Breast epithelium (tissue), 4 donors: Measurements from ENCODE around the gene RTEL1. TPM values are rescaled to one million over a fixed set of nuclear protein-coding genes. Genes with fewer than 3 reads are reported as not detected.

Source experiments
- DNase-seq, 2 donors: peaks; one replicate each; pipeline ENCODE4 v3.0.0-alpha.2; 2019; ENCODE audit warnings: low spot score in 2 of 2
- H3K27ac ChIP-seq, 2 donors: fragments of 200-600 bp; sonication (generic) in 1 of 2; one replicate each; pipeline ENCODE4 v1.5.1; 2016 to 2019; ENCODE audit warnings: mild to moderate bottlenecking in 1 of 2
- H3K27me3 ChIP-seq, 2 donors: fragments of 200-600 bp; sonication (generic) in 1 of 2; one replicate each; pipeline versions ENCODE4 v1.5.1 to v1.6.0; 2017 to 2019; ENCODE audit warnings: control low read depth in 1 of 2, mild to moderate bottlenecking in 1 of 2
- H3K36me3 ChIP-seq: fragments of 200-600 bp; one replicate; pipeline ENCODE4 v1.5.1; 2019
- H3K4me1 ChIP-seq, 2 donors: fragments of 200-600 bp; sonication (generic); one replicate each; pipeline ENCODE4 v1.5.1; 2016 to 2019; ENCODE audit warnings: control low read depth in 1 of 2
- H3K4me3 ChIP-seq, 3 donors: fragments of 200-600 bp; sonication (generic); 1 replicate in 2 of 3; 2 replicates in 1 of 3; pipeline ENCODE4 v1.5.1; 2016 to 2019; ENCODE audit warnings: mild to moderate bottlenecking in 3 of 3, moderate library complexity in 2 of 3
- H3K9me3 ChIP-seq, 2 donors: fragments of 200-600 bp; sonication (generic) in 1 of 2; one replicate each; pipeline ENCODE4 v1.5.1; 2016 to 2019; ENCODE audit warnings: control low read depth in 1 of 2
- POLR2A ChIP-seq: fragments of 450-650 bp; IDR thresholded peaks from one replicate; pipeline ENCODE4 v1.6.1; 2016; ENCODE audit warnings: antibody characterized with exemption, mild to moderate bottlenecking, moderate library complexity
- POLR2AphosphoS5 ChIP-seq, 3 donors: sonication (generic); formaldehyde crosslinking; IDR thresholded peaks; one replicate each; pipeline ENCODE4 v1.6.1; 2017; ENCODE audit warnings: antibody characterized with exemption in 3 of 3
- intact Hi-C: fragments of 100-400 bp; cut with DNase I; formaldehyde crosslinking; loops from one replicate; pipeline ENCODE4 v1.15.1; 2023; ENCODE audit warnings: low total_unique reads
- total RNA-seq, 3 donors: library from RNA; depleted of rRNA; stranded (reverse); fragments of >200 nt; gene quantifications; one replicate each; pipeline ENCODE4 v1.1.0, GENCODE V29; 2016
- TF ChIP-seq, protein P1 (sequence below), 3 donors: fragments of 450-650 bp; IDR thresholded peaks; one replicate each; pipeline ENCODE4 v1.5.1; 2016 to 2017; ENCODE audit warnings: antibody characterized with exemption in 3 of 3, mild to moderate bottlenecking in 3 of 3, moderate library complexity in 3 of 3

The RTEL1 gene
- total RNA-seq, 3 donors from 2014 or later, result 12.5 to 22.3 (median 15.1) TPM

DNA sequence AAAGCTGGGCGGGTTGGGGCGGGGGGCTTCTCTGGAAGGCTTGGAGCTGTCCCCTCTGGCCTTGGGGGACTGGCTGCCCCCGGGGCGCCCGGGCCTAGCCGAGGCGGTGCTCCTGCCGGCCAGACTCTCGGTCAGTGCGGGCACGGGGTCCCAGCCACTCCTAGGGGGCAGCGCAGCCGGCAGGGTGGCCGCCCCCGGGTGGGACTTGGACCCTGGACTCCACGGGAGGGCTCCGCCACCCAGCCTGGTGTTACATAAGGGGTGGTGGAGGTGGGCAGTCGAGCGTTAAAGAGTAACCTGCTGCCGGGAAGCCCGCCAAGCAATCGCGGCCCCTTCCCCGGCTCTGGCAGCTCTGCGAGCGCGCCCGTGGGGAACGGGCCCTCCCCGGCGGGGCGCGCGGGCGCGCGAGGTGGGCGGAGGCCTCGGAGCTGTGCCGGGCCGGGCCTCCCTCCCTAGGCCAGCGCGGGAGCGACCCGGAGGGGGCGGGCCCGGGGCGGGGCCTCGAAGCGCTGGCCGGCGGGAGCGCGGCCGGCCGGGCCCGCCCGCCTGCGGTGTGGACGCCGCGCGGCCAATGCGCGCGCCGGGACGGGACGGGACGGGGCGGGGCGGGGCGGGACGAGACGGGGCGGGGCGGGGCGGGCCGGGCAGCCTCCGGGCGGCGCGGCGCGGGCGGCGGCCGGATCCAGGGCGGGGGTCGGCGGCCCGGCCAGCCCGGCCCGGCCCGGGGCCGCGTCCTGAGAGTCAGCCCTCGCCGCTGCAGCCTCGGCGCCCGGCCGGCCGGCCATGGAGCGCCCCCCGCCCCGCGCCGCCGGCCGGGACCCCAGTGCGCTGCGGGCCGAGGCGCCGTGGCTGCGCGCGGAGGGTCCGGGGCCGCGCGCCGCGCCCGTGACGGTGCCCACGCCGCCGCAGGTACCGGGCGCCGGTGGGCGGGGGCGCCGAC lies 81.3 kb downstream of the RTEL1 start, which contains the start of gene SLC2A4RG:
TSS of gene SLC2A4RG (plus strand) at position 647 of the 940 bp plus-strand sequence. CDS start at position 784, 137 bp downstream.
- peak within 1 kb of the TSS; percentile 80 to 99 for H3K27ac ChIP-seq
- no peaks in the 10 kb centered on the region for H3K36me3 ChIP-seq
- H3K9me3 ChIP-seq, result no peaks in the 10 kb centered on the region
- TF ChIP-seq POLR2AphosphoS5 (IDR thresholded peaks at IDR 0.05) (peak in 2 of 3 donors; percentile 15 to 26), POLR2A (no peak)
- no peaks in the 10 kb centered on the region for H3K27me3 ChIP-seq
- intact Hi-C loops, result no loop called here
- H3K4me3 ChIP-seq, result peak within 1 kb of the TSS; percentile 60 to 89 (median 61)
- H3K4me1 ChIP-seq, result peaks cover 26 to 31% of the 10 kb centered on the region in 2 donors
- DNase-seq, result peak; percentile 70 to 72

DNA sequence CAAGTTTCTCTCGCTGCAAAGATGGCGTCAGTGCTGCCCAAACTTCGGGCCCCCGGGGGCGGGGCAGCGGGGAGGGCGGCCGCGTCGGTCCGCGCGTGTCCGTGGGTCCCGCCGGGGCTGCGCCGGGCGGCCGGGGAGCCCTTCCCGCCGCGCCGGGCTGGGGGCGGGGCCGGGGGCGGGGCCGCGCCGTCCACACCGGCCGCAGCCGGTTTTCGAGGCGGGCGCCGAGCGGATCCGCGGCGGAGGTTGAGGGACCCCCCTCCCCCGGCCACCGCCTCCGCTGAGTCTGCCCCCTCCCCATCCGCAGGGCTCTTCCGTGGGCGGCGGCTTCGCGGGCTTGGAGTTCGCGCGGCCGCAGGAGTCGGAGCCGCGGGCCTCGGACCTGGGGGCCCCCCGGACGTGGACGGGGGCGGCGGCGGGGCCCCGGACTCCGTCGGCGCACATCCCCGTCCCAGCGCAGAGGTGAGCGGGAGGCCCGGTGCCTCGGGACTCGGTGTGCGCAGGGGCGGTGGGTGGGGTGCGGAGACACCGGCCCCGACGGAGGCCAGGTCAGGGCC lies 82.0 kb downstream of the RTEL1 start:
- Histone ChIP-seq H3K4me1 (peaks cover 26 to 31% of the 10 kb centered on the region in 2 donors), H3K27me3 (no peaks in the 10 kb centered on the region), H3K4me3 (peak overlapping the region; percentile 60 to 83 (median 61)), H3K9me3 (no peaks in the 10 kb centered on the region), H3K36me3 (no peaks in the 10 kb centered on the region), H3K27ac (peak overlapping the region; percentile 80 to 99)
- TF ChIP-seq, protein P1, sequence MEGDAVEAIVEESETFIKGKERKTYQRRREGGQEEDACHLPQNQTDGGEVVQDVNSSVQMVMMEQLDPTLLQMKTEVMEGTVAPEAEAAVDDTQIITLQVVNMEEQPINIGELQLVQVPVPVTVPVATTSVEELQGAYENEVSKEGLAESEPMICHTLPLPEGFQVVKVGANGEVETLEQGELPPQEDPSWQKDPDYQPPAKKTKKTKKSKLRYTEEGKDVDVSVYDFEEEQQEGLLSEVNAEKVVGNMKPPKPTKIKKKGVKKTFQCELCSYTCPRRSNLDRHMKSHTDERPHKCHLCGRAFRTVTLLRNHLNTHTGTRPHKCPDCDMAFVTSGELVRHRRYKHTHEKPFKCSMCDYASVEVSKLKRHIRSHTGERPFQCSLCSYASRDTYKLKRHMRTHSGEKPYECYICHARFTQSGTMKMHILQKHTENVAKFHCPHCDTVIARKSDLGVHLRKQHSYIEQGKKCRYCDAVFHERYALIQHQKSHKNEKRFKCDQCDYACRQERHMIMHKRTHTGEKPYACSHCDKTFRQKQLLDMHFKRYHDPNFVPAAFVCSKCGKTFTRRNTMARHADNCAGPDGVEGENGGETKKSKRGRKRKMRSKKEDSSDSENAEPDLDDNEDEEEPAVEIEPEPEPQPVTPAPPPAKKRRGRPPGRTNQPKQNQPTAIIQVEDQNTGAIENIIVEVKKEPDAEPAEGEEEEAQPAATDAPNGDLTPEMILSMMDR (IDR thresholded peaks at IDR 0.05), result no peak
- TF ChIP-seq POLR2A, result no peak
- TF ChIP-seq POLR2AphosphoS5 (IDR thresholded peaks at IDR 0.05), result no peak
- no peak for DNase-seq
- intact Hi-C loops, result no loop called here

DNA sequence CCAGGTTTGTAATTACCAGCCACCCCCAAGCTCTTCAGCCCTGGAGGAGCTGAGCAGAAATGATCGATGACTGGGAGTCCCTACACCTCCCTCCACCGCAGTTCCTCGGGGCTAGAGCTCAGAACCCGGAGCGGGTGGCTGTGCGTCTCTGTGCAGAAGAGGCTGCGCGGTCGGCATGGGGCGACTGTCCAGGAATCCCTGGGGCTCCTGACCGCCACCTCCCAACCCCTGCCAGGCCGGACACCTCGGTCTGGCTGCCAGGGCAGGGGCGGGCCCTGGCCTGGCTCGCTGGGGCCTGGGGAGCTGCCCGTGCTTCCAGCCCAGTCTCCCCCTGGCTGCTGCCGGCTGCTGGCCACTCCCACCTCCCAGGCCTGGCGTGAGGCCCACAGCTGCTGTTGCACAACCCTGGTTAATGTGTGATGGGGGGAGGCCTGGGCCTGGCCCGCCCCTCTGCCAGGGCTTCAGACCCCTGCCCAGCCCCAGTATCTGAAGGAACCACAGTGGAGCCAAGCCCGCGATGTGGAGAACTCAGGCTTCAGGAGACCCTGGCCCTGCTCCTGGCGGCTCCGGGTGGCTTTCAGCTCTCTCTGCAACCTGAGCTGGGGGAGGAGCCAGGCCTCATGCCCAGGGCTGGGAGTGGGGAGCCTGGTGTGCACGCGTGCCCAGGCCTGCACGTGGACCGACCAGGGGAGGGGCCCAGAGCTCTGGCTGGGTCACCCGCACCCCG lies 82.7 kb downstream of the RTEL1 start:
- H3K27me3 ChIP-seq, result no peaks in the 10 kb centered on the region
- TF ChIP-seq POLR2A (peak; percentile 25), POLR2AphosphoS5 (IDR thresholded peaks at IDR 0.05) (peak; percentile 77 to 93 (median 80))
- TF ChIP-seq, protein P1 (IDR thresholded peaks at IDR 0.05), result no peak
- H3K4me1 ChIP-seq, result peaks cover 26 to 31% of the 10 kb centered on the region in 2 donors
- intact Hi-C loops, result no loop called here
- peak overlapping the region; percentile 80 to 99 for H3K27ac ChIP-seq
- DNase-seq, result peak; percentile 90 to 95
- peak overlapping the region; percentile 60 to 83 (median 61) for H3K4me3 ChIP-seq
- H3K36me3 ChIP-seq, result no peaks in the 10 kb centered on the region
- H3K9me3 ChIP-seq, result no peaks in the 10 kb centered on the region

DNA sequence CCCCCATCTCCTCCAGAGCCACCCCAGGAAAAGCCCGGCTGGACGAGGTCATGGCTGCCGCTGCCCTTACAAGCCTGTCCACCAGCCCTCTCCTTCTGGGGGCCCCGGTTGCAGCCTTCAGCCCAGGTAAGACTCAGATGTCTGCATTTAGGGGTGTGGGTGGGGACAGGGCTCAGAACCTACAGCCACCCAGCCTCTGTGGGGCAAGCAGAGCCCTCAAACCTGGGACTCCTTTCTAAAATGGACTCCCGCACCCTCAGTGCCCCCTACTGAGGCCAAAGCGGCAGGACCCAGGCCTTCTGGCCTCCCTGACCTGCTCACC lies 83.2 kb downstream of the RTEL1 start:
- H3K36me3 ChIP-seq, result no peaks in the 10 kb centered on the region
- H3K9me3 ChIP-seq, result no peaks in the 10 kb centered on the region
- H3K27ac ChIP-seq, result peak overlapping the region; percentile 80 to 99
- intact Hi-C loops, result no loop called here
- TF ChIP-seq, protein P1 (IDR thresholded peaks at IDR 0.05), result no peak
- no peak for TF ChIP-seq POLR2A
- no peak for TF ChIP-seq POLR2AphosphoS5 (IDR thresholded peaks at IDR 0.05)
- no peaks in the 10 kb centered on the region for H3K27me3 ChIP-seq
- H3K4me3 ChIP-seq, result peak overlapping the region; percentile 60 to 83 (median 61)
- H3K4me1 ChIP-seq, result peaks cover 26 to 31% of the 10 kb centered on the region in 2 donors
- no peak for DNase-seq

DNA sequence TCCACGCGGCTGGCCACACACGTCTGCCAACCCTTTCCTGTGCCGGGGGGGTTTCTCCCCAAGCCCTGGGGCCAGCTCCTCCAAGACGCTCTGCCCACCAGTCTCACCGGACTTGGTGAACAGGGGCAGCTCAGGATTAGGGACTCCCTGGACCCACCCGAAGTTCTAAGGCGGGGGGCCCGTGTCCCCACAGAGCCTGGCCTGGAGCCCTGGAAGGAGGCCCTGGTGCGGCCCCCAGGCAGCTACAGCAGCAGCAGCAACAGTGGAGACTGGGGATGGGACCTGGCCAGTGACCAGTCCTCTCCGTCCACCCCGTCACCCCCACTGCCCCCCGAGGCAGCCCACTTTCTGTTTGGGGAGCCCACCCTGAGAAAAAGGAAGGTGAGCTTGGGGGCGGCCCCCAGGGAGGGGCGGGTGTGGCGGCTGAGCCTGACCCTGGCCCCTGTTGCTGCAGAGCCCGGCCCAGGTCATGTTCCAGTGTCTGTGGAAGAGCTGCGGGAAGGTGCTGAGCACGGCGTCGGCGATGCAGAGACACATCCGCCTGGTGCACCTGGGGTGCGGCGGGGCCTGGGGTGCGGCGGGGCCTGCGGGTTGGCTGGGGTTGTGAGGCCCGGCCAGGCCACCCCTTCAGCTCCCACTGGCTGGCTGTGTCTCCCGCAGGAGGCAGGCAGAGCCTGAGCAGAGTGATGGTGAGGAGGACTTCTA lies 83.7 kb downstream of the RTEL1 start:
- DNase-seq, result no peak
- Histone ChIP-seq H3K36me3 (no peaks in the 10 kb centered on the region), H3K9me3 (no peaks in the 10 kb centered on the region), H3K27me3 (no peaks in the 10 kb centered on the region), H3K4me3 (peak overlapping the region in 2 of 3 donors; percentile 60 to 83), H3K27ac (peak overlapping the region; percentile 80 to 99), H3K4me1 (peaks cover 26 to 31% of the 10 kb centered on the region in 2 donors)
- TF ChIP-seq, protein P1 (IDR thresholded peaks at IDR 0.05), result no peak
- TF ChIP-seq POLR2A (no peak), POLR2AphosphoS5 (IDR thresholded peaks at IDR 0.05) (no peak)
- intact Hi-C loops, result no loop called here
